Body of pancreas (tissue), 4 donors: Measurements from ENCODE around the gene MSX1.

ENCODE experiments used
- POLR2A ChIP-seq, 3 donors: fragments of 450-650 bp; IDR thresholded peaks; one replicate each; pipeline ENCODE4 v1.6.1; 2016; ENCODE audit warnings: antibody characterized with exemption in 3 of 3, mild to moderate bottlenecking in 2 of 3
- TF ChIP-seq, protein P1 (sequence below), 7 experiments: fragments of 450-650 bp in 4 of 7; fragments of 200-600 bp in 3 of 7; sonication (generic) in 3 of 7; IDR thresholded peaks; one replicate each; pipeline ENCODE4 v1.5.1; 2016 to 2019; ENCODE audit warnings: antibody characterized with exemption in 7 of 7

DNA sequence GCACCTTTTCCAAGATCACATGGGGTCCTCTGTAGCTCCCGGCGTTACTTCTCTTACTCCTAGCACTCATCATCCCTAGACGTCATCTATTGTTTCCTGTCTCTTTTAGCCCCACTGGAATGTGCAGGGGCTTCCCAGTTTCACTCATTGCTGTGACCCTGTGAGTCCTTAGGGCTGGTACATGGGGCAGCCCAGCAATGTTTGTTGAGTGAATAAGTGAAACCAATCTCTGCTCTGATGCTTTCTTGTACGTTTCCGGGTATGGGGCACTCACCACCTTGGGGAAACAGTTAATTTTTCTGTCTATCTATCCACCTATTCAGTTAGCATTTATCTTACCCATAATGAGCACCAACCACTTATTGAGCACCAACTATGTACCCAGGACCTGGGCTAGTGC, 16.1 kb downstream of the MSX1 start:
- TF ChIP-seq, protein P1, sequence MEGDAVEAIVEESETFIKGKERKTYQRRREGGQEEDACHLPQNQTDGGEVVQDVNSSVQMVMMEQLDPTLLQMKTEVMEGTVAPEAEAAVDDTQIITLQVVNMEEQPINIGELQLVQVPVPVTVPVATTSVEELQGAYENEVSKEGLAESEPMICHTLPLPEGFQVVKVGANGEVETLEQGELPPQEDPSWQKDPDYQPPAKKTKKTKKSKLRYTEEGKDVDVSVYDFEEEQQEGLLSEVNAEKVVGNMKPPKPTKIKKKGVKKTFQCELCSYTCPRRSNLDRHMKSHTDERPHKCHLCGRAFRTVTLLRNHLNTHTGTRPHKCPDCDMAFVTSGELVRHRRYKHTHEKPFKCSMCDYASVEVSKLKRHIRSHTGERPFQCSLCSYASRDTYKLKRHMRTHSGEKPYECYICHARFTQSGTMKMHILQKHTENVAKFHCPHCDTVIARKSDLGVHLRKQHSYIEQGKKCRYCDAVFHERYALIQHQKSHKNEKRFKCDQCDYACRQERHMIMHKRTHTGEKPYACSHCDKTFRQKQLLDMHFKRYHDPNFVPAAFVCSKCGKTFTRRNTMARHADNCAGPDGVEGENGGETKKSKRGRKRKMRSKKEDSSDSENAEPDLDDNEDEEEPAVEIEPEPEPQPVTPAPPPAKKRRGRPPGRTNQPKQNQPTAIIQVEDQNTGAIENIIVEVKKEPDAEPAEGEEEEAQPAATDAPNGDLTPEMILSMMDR (IDR thresholded peaks at IDR 0.05) = no peak
- TF ChIP-seq POLR2A (IDR thresholded peaks at IDR 0.05) = no peak
